Stimulated activated naive CD4-positive, alpha-beta T cell (primary cell): ENCODE measurements around the gene ELMO1.

Experiments
- DNase-seq, 6 experiments: peaks; one replicate each; lab custom pipeline; 2025; lab: John Stamatoyannopoulos, UW

Gene ELMO1

DNA sequence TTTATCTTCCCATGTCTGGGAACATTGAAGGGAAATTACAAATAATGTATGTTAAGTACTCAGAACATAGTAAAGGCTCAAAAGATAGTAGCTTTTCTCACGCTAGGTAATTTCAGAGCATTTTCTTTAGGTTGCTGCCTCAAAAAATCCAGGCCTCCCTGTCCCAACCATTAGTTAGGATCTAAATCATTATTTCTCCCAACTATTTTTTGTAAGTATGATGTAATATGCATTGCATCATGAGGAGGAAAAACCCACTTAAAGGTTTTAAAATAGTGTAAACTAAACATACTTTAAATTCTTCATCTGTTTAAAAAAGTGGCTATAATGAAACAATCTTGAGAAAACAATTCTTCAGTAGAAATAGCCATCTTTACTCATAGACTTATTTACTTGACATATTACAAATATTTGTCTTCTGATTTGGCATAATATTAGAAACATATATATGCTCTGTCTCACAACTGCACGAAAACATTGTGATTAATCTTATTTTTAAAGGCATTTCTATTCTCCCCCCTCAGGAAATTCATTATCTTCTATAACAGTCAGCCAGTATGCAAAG is 329.3 kb downstream of the ELMO1 start:
- DNase-seq = no peak

DNA sequence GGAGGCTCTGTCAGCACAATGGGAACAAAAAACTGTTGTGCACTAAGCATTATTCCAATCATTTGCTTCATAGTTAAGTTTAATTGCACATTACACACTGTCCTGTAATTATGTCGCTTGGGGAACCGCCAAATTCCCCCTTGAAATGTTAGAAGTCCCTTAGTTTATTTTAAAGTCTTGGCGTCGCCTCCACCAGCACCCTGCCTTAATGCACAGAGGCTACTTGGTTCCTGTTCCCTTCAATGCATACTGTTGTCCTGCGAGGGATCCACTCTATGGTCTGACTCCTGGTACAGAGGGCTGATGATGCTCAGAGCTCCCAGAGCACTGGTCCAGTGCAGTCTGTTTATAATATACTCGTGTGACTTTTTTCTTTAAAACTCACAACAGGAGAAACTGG is 330.7 kb downstream of the ELMO1 start:
- no peak for DNase-seq

DNA sequence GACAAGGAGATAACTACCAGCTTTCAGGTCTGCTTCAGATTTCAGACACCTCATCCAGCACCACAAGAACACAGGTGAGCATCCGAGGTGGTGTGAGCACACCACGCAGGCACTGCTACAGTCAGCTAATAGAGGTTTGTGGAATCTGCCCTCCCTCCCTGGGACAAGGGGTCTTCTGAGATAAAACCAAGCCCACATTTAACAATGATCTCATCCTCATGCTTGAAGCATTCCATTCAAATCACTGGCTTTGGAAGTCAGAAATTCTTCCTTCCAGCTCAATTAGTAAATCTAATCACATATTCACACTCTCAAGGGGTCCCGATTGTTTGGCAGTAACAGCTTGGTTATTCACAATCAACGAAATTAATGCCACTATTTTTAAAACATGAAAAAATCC is 331.4 kb downstream of the ELMO1 start:
- DNase-seq = no peak

DNA sequence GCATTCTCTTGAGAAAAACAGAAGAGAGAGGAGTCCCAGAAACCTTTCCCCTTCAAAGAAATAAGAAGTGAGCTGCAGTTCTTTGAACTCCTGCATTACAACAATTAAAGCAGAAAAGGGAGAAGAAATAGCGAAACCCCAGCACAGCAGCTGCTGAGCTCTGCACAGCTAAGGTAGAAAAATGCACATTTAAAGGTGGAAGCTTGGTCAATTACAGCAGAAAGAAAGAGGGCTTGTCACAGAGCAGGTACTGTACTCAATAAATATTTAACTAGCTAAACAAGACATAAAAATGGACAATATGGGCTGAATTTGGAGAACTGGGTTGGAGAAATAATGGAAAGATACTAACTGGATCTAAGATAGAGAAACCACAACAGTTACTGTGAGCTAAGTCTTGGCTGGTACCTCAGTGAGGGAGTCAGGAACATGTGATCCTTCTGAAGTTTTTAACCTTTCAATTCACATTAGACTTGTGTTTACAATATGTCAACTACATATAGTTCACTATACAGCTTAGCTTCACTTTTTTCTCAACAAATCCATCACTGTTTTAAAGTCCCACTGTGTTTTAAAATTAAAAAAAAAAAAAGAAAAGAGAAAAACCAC is 332.5 kb downstream of the ELMO1 start:
- DNase-seq = peak in 2 of 6 experiments; percentile 29 to 30

DNA sequence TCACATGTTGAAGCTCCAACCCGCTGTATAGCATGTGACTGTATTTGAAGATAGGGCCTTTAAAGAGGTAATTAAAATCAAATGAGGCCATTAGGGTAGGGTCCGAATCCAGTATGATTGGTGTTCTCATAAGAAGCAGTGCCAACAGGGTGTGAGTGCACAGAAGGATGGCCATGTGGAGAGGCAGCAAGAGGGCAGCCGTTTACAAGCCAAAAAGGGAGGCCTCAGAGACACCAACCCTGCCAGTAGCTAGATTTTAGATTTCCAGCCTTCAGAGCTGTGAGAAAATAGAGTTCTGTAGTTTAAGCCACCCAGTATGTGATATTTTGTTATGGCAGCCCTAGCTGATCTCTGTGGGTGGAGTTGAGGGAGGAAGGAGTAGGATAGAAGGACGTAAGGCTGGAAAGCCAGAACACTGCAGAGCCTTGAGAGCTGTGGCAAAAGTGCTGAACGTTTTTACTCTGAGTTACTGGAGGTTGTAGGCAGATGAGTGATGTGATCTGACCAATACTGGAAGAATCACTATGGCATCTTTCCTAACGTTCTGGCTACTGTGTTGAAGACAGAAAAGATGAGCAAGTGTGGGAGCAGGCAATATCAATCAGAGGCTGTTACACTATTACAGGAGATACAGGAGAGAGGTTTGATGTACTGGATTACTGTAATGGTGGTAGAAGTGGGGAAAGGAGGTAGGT is 334.9 kb downstream of the ELMO1 start:
- no peak for DNase-seq

DNA sequence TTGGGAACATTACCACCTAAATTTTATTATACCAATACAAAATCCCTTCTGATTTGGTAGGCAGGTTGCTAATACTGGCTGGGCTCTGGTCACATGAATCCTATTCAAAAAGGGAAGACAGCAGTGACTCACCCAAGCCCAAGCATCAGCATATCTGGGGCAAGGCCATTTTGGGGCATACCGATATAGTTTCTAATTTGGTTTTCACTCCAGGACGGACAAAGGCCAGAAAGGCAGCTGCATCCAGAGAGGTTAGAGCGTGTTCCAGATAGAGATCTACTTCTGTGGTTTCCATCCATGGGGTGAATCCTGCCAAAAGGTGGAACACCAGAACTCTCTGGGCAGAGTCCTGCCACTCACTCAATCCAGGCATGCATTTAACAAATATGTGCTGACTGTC is 335.8 kb downstream of the ELMO1 start:
- no peak for DNase-seq

DNA sequence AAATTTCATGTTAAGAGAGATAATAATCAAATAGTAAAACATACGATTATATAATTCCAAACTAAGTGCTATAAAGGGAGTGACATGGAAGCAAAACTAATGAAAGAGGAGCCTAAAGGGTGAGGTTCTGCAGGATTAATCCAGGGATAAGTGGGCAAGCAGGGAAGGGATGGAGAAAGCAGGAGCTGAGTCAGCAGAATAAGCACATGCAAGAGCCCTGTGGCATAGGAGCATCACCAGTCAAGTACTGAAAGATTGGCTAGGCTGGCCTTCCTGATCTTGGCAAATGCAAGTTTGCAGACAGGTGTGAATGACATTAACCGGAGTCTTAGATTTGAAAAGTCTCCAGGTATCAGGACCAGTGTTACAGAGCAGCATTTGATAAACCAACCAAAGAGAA is 336.4 kb downstream of the ELMO1 start:
- DNase-seq = no peak

DNA sequence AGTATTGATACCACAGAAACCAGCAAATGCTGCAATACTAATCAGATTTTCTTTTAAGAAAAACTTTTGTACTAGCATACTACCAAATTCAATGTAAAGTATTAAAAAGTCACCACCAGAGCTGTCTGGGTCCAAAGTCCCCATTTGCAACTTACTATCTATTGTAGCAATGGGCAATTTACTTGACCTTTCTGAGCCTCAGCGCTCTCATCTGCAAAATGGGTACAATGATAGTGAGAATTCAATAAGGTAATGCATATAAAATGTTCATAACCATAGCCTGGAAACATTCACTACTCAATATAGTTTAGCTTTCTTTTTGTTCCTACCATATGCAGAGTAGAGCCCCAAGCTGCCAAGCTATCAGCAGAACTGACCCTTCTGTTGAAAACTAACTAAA is 337.2 kb downstream of the ELMO1 start:
- no peak for DNase-seq

DNA sequence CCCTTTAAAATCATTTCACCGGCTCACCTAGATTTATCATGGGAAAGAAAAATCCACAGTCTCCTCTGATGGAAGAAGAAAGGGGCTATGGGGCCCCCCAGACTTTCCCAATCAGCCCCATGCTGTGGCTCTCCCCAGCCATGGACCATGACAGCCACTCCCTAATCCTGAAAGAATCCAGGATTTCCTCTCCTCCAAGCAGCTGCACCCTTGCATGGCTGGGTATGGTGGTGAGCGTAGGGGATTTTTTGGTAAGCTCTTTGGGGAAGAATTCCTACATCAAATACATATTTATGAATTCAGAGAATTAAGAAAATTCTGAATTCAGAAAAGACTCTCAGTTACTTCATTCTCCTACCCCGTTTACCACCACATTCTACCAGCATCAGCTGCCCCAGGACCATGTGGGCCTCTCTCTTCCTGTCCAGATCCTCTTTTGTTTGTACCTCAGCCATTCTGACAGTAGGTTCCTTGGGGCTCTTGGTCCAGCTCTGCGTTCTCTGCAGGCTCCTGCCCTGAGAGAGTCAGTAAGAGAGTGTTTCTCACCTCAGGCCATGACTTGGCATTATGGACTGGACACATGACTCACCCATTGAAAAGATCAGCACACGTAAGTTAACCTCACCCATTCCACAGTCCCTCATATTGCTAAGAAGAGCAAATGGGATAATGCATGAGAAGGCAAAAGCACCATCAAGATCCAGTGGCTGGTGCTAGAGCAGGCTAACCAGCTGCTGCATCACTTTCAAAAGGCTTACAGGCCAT is 337.8 kb downstream of the ELMO1 start:
- no peak for DNase-seq

DNA sequence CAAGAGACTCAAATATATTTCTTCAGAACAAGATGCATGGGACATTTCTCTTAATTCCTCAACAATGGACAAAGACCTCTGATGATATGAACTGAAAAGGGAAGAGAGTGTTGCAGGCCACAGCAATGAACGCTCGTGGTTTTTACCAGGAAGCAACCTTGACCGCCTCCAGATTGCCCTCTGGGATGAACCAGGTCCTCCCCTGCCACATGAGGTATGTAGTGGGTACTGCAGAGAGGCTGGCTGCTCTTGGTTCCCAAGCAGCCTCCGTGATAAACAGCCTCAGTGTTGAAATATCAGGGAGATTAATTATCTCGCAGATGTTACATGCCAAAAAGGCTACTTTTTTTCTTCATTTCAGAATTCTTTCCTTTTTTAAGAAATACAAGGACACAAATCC is 338.8 kb downstream of the ELMO1 start:
- no peak for DNase-seq

DNA sequence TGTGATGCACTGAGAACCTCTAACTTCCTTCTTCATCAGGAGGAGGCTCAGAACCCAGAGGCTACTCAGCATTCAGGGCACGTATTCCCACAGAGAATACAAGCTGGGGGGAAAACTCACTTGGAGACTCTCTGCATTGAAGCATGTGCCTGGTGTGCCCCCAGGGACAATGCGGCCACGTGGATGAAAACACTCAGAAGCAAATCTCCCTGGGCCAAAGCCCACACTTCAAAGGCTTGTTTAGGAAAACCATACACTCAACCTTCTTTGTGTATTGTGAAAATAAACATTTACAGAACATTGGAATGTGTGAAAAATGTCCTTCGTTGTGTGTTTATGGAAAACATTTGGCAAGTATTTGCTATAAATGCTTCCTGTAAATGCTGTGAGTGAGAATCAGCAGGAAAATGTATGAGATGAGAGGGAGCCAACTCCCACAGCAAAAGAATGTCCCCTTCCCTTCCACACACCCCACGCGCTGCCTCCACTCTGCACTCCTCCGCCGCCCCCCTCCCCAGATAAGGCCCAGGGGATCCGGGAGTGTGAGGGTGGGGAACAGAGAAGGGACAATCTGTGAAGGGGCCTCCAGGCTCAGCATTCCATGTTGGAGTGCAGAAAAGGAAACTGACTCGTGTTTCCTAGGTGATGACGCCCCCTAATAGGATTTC is 339.5 kb downstream of the ELMO1 start:
- DNase-seq = no peak

DNA sequence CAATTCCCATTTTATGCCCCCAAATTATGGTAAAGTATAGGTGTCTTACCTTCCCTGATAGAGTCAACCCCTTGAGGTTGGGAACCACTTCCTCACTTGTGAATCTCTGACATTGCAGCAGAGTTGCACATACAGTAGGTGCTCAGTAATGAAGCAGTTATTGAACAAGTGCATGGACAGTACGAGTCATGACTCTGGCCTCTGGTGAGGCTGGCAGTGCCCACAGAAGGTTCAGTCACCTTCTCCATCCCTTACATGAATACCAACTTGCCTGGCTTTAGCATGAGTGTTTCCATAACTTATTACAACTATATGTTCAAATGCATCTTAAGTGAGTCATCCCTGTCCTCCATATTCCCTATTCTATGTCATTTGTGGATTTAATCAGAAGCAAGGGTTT is 340.0 kb downstream of the ELMO1 start:
- DNase-seq = no peak

DNA sequence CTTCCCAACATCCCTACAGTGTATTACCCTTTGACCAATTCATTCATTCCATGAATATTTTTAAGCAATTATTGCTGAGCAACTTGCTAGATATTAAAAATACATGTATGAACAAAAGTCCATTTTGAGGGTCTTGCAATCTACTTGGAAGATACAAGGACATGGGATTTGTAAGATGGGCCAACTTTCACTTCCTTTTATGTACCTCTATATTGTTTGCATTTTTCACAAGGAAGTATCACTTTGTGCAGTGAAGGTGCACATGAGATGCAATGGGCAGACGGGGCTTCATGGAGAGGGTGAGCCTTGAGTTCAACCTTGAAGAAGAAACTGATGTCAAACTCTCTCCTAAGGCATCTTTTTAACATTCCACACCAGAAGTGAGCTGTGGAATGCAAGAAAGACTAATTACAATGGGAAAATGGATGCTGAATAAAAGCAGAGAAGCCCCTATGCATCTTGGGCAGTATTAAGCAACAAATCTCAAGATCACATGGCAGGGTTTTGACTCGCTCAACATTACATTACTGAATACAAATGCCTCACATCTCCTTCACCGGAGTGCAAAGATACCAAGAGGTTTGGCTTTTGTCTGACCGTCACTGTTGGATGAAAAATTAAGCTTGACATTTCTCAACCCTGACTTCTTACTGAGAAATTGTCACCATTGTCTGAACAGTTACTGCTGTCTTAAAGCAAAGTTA is 341.5 kb downstream of the ELMO1 start:
- no peak for DNase-seq

DNA sequence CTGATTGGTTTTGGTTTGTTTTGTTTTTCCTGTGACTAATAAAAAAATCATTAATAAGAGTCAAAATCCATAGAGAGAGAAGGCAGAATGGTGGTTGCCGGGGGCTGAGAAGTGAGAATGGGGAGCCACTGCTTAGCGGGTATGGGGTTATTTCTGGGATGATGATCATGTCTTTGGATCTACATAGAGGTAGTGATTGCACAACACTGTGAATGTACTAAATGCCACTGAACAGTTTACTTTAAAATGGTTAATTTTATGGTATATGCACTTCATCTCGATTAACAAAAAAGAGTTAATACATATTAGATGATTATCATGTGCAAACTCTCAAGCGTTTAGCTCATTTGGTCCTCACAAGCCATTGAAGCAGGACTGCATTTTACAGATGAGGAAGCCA is 342.9 kb downstream of the ELMO1 start:
- DNase-seq = no peak

DNA sequence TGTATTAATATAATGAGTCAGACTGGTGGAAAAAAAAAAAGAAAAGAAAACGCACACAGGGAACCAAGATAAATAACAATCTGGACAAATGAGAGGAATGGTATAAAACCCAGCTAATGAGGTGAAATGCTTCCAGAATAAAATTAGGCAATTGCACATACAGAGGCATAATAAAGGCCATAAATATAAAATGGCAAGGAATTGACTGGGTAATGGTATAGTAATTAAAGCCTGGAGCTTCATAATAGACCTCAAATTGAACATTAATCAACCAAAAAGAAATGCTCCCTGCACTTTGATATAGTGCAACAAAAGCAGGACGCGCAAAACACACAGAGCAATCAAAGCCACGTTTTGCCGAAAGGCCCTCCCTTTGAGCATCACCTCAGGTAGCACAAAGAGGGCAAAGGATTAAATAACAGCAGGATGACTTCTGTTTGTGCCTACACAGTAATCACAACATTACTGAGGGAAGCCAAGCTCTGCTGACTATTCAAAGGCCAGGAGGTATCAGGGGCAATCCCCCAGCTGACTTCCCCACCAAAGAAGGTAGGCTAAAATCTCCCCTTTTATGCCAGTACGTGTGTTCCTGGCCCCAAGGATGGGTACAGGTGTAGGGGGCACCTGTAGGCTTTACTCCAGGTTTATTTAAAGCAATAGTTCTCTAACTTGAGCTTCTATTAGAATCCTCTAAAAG is 343.7 kb downstream of the ELMO1 start:
- no peak for DNase-seq

DNA sequence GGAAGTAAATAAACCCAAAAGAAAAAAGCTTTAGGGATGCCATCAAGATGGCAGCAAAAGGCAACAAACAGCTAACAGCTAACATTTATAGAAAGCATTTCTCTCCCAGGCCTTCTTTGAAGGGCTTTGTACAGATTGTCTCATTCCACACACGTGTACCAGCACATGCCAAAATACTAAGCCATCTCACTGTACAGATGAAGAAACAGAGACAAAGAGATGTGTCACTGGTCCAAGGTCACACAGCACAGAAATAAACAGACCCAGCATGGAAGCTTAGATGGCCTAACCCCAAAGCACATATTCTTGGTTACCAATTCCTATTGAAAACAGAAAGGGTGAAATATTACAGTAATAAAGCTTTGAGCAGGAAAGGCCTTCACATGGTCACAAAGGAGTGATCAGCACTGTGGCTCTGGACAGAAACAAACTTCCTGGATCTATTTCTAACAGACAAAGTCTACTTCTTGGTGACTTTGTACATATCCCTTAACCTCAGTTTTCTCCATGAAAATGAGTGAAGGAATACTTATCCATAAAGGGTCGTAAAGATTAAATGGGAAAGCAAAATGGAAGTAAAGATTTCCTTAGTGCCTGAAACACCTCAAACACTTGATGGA is 346.0 kb downstream of the ELMO1 start:
- DNase-seq = no peak

DNA sequence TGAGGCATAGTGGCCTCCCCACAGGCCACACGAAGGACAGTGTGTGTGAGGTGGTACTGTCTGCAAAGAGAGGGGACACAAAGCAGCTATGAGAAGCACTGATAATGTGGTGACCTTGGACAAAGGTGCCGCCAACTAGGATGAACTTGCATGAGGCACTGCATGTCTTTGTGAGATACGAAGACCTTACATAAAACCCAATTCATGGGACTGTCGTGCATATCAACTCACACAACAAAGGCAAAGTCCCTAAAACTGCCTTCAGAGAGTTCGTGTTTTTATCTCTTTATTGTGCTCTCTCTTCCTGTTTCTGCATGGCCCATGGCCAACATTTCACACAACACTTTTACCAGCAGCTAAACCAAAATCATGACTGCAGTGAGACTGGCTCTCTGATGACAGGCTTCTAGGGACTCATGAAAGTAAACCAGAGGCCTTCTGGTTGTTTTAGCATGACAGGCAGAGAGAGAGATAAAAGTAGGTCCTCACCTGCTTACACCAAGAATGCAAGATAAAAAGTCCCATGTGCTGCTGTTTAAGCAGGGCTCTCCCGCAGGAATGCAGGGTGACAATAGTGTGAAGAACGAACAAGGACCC is 347.8 kb downstream of the ELMO1 start:
- peak in 2 of 6 experiments; percentile 24 to 42 for DNase-seq

DNA sequence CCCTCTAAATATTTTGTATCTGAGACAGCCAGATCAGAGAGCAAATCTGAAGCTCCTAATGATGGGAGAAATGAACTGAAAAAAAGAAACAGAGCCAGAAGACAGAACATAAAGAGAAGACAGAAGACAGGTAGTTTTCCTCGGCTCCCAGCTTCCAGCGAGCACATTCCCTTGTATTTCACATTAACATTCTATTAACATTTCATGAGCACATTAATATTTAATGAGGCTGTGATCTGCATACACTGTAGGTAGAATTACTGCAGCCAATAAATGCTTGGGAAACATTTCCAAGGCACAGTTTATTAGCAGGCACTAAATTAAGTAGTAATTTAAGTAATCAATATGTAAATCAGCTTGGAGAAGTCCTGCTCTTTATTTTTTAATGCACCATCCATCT is 349.9 kb downstream of the ELMO1 start:
- DNase-seq = no peak

DNA sequence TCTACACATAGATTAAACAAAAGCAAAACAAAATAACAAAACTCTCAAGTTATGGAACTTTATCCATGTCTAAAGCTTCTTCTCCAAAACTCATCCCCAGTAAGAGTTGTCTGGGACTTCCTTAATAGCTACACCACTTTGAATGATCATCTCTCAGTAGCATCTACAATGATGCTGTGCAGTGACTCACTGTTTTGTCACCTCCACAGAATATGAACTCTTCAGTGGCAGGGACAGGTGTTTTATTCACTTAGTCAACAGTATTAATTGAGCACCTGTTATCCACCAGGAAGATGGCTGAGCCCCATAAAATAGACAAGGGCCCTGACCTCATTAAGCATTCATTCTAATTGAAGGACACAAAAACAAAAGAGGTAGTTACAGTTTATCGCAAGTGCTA is 350.7 kb downstream of the ELMO1 start:
- no peak for DNase-seq

DNA sequence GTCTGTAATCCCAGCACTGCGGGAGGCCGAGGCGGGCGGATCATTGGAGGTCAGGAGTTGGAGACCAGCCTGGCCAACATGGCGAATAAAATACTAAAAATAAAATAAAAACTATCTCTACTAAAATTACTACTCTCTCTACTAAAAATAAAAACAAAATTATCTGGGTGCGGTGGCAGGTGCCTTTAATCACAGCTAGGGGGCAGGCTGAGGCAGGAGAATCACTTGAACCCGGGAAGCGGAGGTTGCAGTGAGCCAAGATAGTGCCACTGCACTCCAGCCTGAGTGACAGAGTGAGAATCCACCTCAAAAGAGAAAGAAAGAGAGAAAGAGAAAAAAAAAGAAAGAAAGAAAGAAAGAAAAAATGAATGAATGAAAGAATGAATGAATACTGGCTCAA is 351.4 kb downstream of the ELMO1 start:
- DNase-seq = no peak
